Stimulated activated naive CD4-positive, alpha-beta T cell (primary cell): ENCODE data around the gene EMD.
A peak's percentile ranks its signal among the peaks of the same experiment; 100 is the strongest.
"Not testable (repeated sequence)": the region's sequence is repeated elsewhere in the genome, so short reads cannot be mapped to it uniquely, and the experiment has no call there.

Experiments used
- DNase-seq, 6 experiments: peaks; one replicate each; lab custom pipeline; 2025; lab: John Stamatoyannopoulos, UW

The EMD gene

GRCh38 chrX:154371017-154371788, 7.9 kb upstream of the EMD start:
- DNase-seq = peak; percentile 76 to 90 (median 88)

- DNase-seq = no peak
Observed at GRCh38 chrX:154371789-154372300, 7.2 kb upstream of the EMD start.

- no peak for DNase-seq
Observed at GRCh38 chrX:154372612-154373022, 6.5 kb upstream of the EMD start.

GRCh38 chrX:154373340-154374306, 5.5 kb upstream of the EMD start:
- peak in 2 of 6 experiments; percentile 16 to 23 for DNase-seq

GRCh38 chrX:154374313-154375155, 4.6 kb upstream of the EMD start, which contains the start of gene FLNA:
Gene FLNA, minus strand, starts transcription at chrX:154374634. Its CDS starts 3,389 bp downstream, at chrX:154371245.
- peak in 1 of 6 experiments; percentile 18 for DNase-seq

GRCh38 chrX:154375156-154375504, 4.0 kb upstream of the EMD start:
- DNase-seq = no peak

- no peak for DNase-seq
Observed at GRCh38 chrX:154376774-154377173, 2.3 kb upstream of the EMD start.

- peak; percentile 28 to 76 (median 59) for DNase-seq
Observed at GRCh38 chrX:154378059-154378798, 866 bp upstream of the EMD start.

GRCh38 chrX:154379569-154379951, 465 bp downstream of the EMD start:
- DNase-seq = no peak

GRCh38 chrX:154380153-154380552, 1.1 kb downstream of the EMD start:
- no peak for DNase-seq

GRCh38 chrX:154380787-154381186, 1.7 kb downstream of the EMD start:
- DNase-seq = no peak

- DNase-seq = no peak
Observed at GRCh38 chrX:154381271-154381670, 2.2 kb downstream of the EMD start.

GRCh38 chrX:154382483-154383069, 3.5 kb downstream of the EMD start:
- DNase-seq = no peak

GRCh38 chrX:154383359-154384283, 4.5 kb downstream of the EMD start:
- DNase-seq = no peak

GRCh38 chrX:154384284-154384892, 5.3 kb downstream of the EMD start:
- DNase-seq = no peak

GRCh38 chrX:154388094-154388493, 9.0 kb downstream of the EMD start:
- DNase-seq = not testable (repeated sequence)

- not testable (repeated sequence) for DNase-seq
Observed at GRCh38 chrX:154388649-154389048, 9.6 kb downstream of the EMD start.

- not testable (repeated sequence) for DNase-seq
Observed at GRCh38 chrX:154389812-154390747, 11.0 kb downstream of the EMD start.
